Ovary (tissue), 9 donors: Measurements from ENCODE around the gene TLE7. TPM values are rescaled to one million over a fixed set of nuclear protein-coding genes. Genes with fewer than 3 reads are reported as not detected.

ENCODE experiments used
- DNase-seq, 5 donors: peaks; one replicate each; pipeline ENCODE4 v3.0.0-alpha.2; 2019 to 2020
- H3K27ac ChIP-seq, 2 donors: fragments of 200-600 bp; one replicate each; pipeline versions ENCODE4 v1.5.1 to v1.8.0; 2019 to 2022
- H3K27me3 ChIP-seq: fragments of 200-600 bp; one replicate; pipeline ENCODE4 v1.8.0; 2022
- H3K36me3 ChIP-seq: fragments of 200-600 bp; sonication (generic); one replicate; pipeline ENCODE4 v1.5.1; 2019
- H3K4me1 ChIP-seq: one replicate; pipeline ENCODE4 v1.8.1; 2013; ENCODE audit warnings: mild to moderate bottlenecking, moderate library complexity; ENCODE audit not compliant: insufficient read depth
- H3K4me3 ChIP-seq: fragments of 200-600 bp; sonication (generic); one replicate; pipeline ENCODE4 v1.5.1; 2017
- H3K9me3 ChIP-seq, 2 donors: fragments of 200-600 bp in 1 of 2; sonication (generic) in 1 of 2; one replicate each; pipeline versions ENCODE4 v1.5.1 to v1.8.1; 2013 to 2019; ENCODE audit warnings: mild to moderate bottlenecking in 1 of 2, moderate library complexity in 1 of 2
- CTCF ChIP-seq, 3 donors: fragments of 450-650 bp in 2 of 3; fragments of 200-600 bp in 1 of 3; IDR thresholded peaks; one replicate each; pipeline versions ENCODE4 v1.5.1 to v1.8.0; 2016 to 2022; ENCODE audit warnings: antibody characterized with exemption in 3 of 3, mild to moderate bottlenecking in 1 of 3
- EP300 ChIP-seq: sonication (generic); formaldehyde crosslinking; IDR thresholded peaks from one replicate; pipeline ENCODE4 v1.6.1; 2017; ENCODE audit warnings: antibody characterized with exemption
- POLR2A ChIP-seq: fragments of 450-650 bp; IDR thresholded peaks from one replicate; pipeline ENCODE4 v1.6.1; 2017; ENCODE audit warnings: antibody characterized with exemption, mild to moderate bottlenecking, moderate library complexity
- WGBS, 3 donors: extraction: QIAGEN DNeasy Blood & Tissue Kit in 1 of 3; methylation state at CpG; one replicate each; pipeline versions ENCODE4 v1.1.5 to v1.1.7; 2013 to 2017; 5-methylcytosine and 5-hydroxymethylcytosine counted together
- intact Hi-C, 4 donors: fragments of 100-400 bp; cut with DNase I; formaldehyde crosslinking; loops; one replicate each; pipeline versions ENCODE4 v1.11.0 to v1.15.1; 2022 to 2023
- polyA plus RNA-seq, 2 donors: library from polyadenylated mRNA; stranded (reverse); fragments of 200-250 nt in 1 of 2; fragments of 350-450 nt in 1 of 2; fragmentation: Illumina TruSeq in 1 of 2; extraction: RNeasy Lipid Tissue Mini Kit (QIAGEN cat#74804) in 1 of 2; gene quantifications; one replicate each; pipeline ENCODE4 v1.2.3, GENCODE V29; 2013 to 2014
- total RNA-seq, 7 donors: library from RNA; depleted of rRNA in 2 of 7; stranded (reverse); fragments of >200 nt in 2 of 7; fragmentation: NEBNext Ultra II Directional in 3 of 7; extraction: Animal tissue kit (Norgen Biotek cat#: 25700) in 3 of 7; gene quantifications; one replicate each; pipeline versions ENCODE4 v1.1.0 to v1.2.4, GENCODE V29; 2016 to 2023
- donor health status: DM: no; HTN: no; CAD: no; lungs with moderate emphysema.
- donor health status: DM: no; HTN: no; CAD: no.
- donor health status: Bipolar disorder and iron deficiency.
- donor health status: DM: yes; HTN: yes; CAD: no.
- donor health status: DM: no; HTN: no; CAD: no.
- donor health status: DM: yes; HTN: yes; CAD: no.

The TLE7 gene
- total and polyA plus RNA-seq, 9 donors: 0.10 TPM; not detected in 8

DNA sequence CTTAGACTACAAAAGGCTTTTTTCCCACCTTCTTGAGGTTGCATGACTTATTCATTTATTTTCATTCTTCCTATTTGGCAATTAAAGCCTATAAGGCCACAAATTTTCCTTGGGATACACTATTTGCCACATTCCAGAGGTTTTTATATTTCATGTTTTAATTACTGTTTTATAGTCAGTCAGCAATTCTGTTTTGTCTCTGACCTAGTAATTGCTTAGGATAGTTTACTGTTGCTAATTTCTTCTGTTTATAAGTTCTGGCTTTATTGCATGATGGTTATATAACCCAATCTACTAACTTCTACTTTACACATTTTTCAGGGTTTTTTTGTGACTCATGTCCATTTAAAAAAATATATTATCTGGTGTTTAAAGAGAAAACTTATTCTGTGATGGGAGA lies 17.7 kb upstream of the TLE7 start:
- intact Hi-C loops: no loop called here
- DNase-seq: no peak
- H3K4me1 ChIP-seq: peaks cover 4% of the 10 kb centered on the region
- H3K4me3 ChIP-seq: no peak overlapping the region
- TF ChIP-seq POLR2A: no peak
- no peak for TF ChIP-seq EP300
- TF ChIP-seq CTCF (IDR thresholded peaks at IDR 0.05): no peak
- H3K36me3 ChIP-seq: no peaks in the 10 kb centered on the region
- no peak overlapping the region for H3K27ac ChIP-seq
- H3K9me3 ChIP-seq: peaks cover 0 to 4% of the 10 kb centered on the region in 2 donors
- no peaks in the 10 kb centered on the region for H3K27me3 ChIP-seq

DNA sequence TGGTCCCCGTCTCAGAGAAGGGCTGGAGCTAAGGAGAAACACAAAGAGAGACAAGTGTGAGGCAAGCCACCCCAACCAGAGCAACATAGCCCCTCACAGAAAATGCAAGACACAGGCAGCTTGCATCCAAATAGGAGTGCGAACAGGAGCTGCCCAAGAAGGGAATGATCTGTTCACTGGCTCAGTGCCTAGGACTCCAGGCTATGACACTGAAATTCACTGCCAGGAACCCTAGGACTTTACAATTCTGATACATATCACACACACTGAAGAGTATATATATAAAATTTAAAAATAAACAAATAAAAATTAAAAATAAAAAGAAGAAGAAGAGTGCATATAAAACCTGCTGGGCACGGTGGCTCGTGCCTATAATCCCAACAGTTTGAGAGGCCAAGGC lies 14.9 kb upstream of the TLE7 start:
- DNase-seq: no peak
- peaks cover 0 to 26% of the 10 kb centered on the region in 2 donors for H3K9me3 ChIP-seq
- intact Hi-C loops: no loop called here
- peaks cover 2% of the 10 kb centered on the region for H3K4me1 ChIP-seq
- H3K27me3 ChIP-seq: no peaks in the 10 kb centered on the region
- no peak overlapping the region for H3K27ac ChIP-seq
- no peaks in the 10 kb centered on the region for H3K36me3 ChIP-seq
- WGBS, 3 donors: 96% methylated on average over 4 of the region's 4 CpGs
- H3K4me3 ChIP-seq: no peak overlapping the region
- no peak for TF ChIP-seq CTCF (IDR thresholded peaks at IDR 0.05)
- no peak for TF ChIP-seq EP300
- no peak for TF ChIP-seq POLR2A

GRCh38 chr16:71453036-71453435 lies 11.2 kb upstream of the TLE7 start:
- H3K4me3 ChIP-seq: no peak overlapping the region
- intact Hi-C loops: no loop called here
- TF ChIP-seq EP300: no peak
- TF ChIP-seq POLR2A: no peak
- TF ChIP-seq CTCF (IDR thresholded peaks at IDR 0.05): no peak
- H3K27ac ChIP-seq: no peak overlapping the region
- H3K9me3 ChIP-seq: peaks cover 20 to 59% of the 10 kb centered on the region in 2 donors
- peaks cover 6% of the 10 kb centered on the region for H3K36me3 ChIP-seq
- no peaks in the 10 kb centered on the region for H3K4me1 ChIP-seq
- DNase-seq: no peak
- H3K27me3 ChIP-seq: no peaks in the 10 kb centered on the region

DNA sequence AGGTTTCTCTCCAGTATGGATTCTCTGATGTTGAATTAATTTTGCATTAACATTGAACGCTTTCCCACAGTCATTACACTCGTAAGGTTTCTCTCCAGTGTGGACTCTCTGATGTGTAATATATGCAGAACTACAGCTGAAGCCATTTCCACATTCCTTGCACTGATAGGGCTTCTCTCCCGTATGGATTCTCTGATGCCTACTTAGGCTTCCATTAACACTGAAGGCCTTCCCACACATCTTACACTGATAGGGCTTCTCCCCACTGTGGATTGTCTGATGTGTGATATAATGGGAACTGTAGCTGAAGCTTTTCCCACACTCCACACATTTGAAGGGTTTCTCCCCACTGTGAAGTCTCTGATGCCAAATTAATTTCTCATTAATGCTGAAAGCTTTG lies 7.2 kb upstream of the TLE7 start:
- Histone ChIP-seq H3K4me1 (no peaks in the 10 kb centered on the region), H3K27ac (no peak overlapping the region), H3K9me3 (peaks cover 33 to 69% of the 10 kb centered on the region in 2 donors), H3K27me3 (no peaks in the 10 kb centered on the region), H3K4me3 (no peak overlapping the region), H3K36me3 (peaks cover 6% of the 10 kb centered on the region)
- WGBS, 3 donors: 97 to 100% (median 99%) methylated on average over 3 of the region's 3 CpGs
- DNase-seq: no peak
- no peak for TF ChIP-seq CTCF (IDR thresholded peaks at IDR 0.05)
- TF ChIP-seq EP300: no peak
- TF ChIP-seq POLR2A: no peak
- intact Hi-C loops: no loop called here
